Activated B cell treated with CpG ODN at 0.5 μM for 24 hours (primary cell): Measurements from ENCODE around the gene DKKL1. TPM values are rescaled to one million over a fixed set of nuclear protein-coding genes. Genes with fewer than 3 reads are reported as not detected.

Source experiments
- ATAC-seq: fragments of 200-7000 bp; cut with Tn5 transposase; one replicate; pipeline ENCODE4 v1.10.0; 2021; ENCODE audit warnings: low read depth, mild to moderate bottlenecking, moderate library complexity
- CTCF ChIA-PET: fragments of 350-600 bp; sonication (Branson Sonifier 250); formaldehyde crosslinking; loops from one replicate; lab custom pipeline; 2021; ENCODE audit warnings: antibody characterized with exemption; lab: Charles Lee
- POLR2A ChIA-PET: fragments of 350-600 bp; sonication (Branson Sonifier 250); formaldehyde crosslinking; loops from one replicate; lab custom pipeline; 2021; ENCODE audit warnings: antibody characterized with exemption; lab: Charles Lee
- DNase-seq: peaks from one replicate; pipeline ENCODE4 v3.0.0; 2022
- H3K27ac Mint-ChIP-seq: one replicate; pipeline ENCODE4 v1.8.0; 2020; ENCODE audit warnings: mixed read lengths
- H3K27me3 Mint-ChIP-seq: one replicate; pipeline ENCODE4 v1.8.0; 2021; ENCODE audit warnings: mixed read lengths
- H3K36me3 Mint-ChIP-seq: one replicate; pipeline ENCODE4 v1.8.0; 2021; ENCODE audit warnings: low read depth, mixed read lengths
- H3K4me1 Mint-ChIP-seq: one replicate; pipeline ENCODE4 v1.8.0; 2021; ENCODE audit warnings: mixed read lengths
- H3K4me3 Mint-ChIP-seq: one replicate; pipeline ENCODE4 v1.8.0; 2020; ENCODE audit warnings: mild to moderate bottlenecking, mixed read lengths
- H3K9me3 Mint-ChIP-seq: one replicate; pipeline ENCODE4 v1.8.0; 2020; ENCODE audit warnings: mixed read lengths
- CTCF ChIP-seq: fragments of 200-600 bp; IDR thresholded peaks from one replicate; pipeline ENCODE4 v1.8.0; 2022; ENCODE audit warnings: antibody characterized with exemption, mild to moderate bottlenecking
- intact Hi-C: fragments of 100-400 bp; cut with micrococcal nuclease; formaldehyde crosslinking; loops from one replicate; pipeline ENCODE4 v1.15.1; 2024
- total RNA-seq: library from RNA; stranded (reverse); gene quantifications from 2 replicates; pipeline ENCODE4 v1.2.3, GENCODE V29; 2022

The DKKL1 gene
- total RNA-seq, 1 donor from 2014 or later, result 0.71 TPM

- no peak for TF ChIP-seq CTCF
- H3K4me3 Mint-ChIP-seq, result peak overlapping the region; percentile 4
- peaks cover 63% of the 10 kb centered on the region for H3K36me3 Mint-ChIP-seq
- peak; percentile 14 for DNase-seq
- ChIA-PET CTCF (no interaction called here), POLR2A (interaction anchor here (0.6 to 19.9 kb wide), 11 partner anchors 9 to 541 kb away, joined by 3 to 757 read pairs (median 22); partner anchors contain the start of genes CD37, KASH5, SLC6A16 and TEAD2)
- H3K27ac Mint-ChIP-seq, result peak overlapping the region; percentile 93
- H3K4me1 Mint-ChIP-seq, result peaks cover 67% of the 10 kb centered on the region
- ATAC-seq, result no peak
- intact Hi-C loops, result no loop called here
- no peaks in the 10 kb centered on the region for H3K9me3 Mint-ChIP-seq
- H3K27me3 Mint-ChIP-seq, result no peaks in the 10 kb centered on the region
Measured at GRCh38 chr19:49343123-49343522, 20.6 kb upstream of the DKKL1 start.

- no peak for DNase-seq
- Mint-ChIP-seq H3K36me3 (peaks cover 50% of the 10 kb centered on the region), H3K9me3 (no peaks in the 10 kb centered on the region), H3K4me3 (no peak overlapping the region), H3K4me1 (peaks cover 66% of the 10 kb centered on the region), H3K27ac (peak overlapping the region; percentile 83), H3K27me3 (no peaks in the 10 kb centered on the region)
- no peak for TF ChIP-seq CTCF
- ChIA-PET POLR2A (interaction anchor here (0.7 to 19.9 kb wide), 4 partner anchors 9 to 87 kb away, joined by 5 to 757 read pairs (median 8); partner anchors contain the start of genes CD37 and SLC6A16), CTCF (interaction anchor here (0.6 to 1.1 kb wide), 2 partner anchors 44 to 119 kb away, joined by 3 to 4 read pairs; no protein-coding TSS in a partner anchor)
- no peak for ATAC-seq
- intact Hi-C loops, result no loop called here
Measured at GRCh38 chr19:49344505-49345423, 18.9 kb upstream of the DKKL1 start.

GRCh38 chr19:49347191-49347590 lies 16.5 kb upstream of the DKKL1 start:
- no peak for TF ChIP-seq CTCF
- H3K36me3 Mint-ChIP-seq, result peaks cover 32% of the 10 kb centered on the region
- H3K4me1 Mint-ChIP-seq, result peaks cover 41% of the 10 kb centered on the region

GRCh38 chr19:49347835-49348234 lies 15.8 kb upstream of the DKKL1 start:
- Mint-ChIP-seq H3K4me3 (peak overlapping the region; percentile 41), H3K9me3 (no peaks in the 10 kb centered on the region), H3K36me3 (peaks cover 26% of the 10 kb centered on the region), H3K27me3 (no peaks in the 10 kb centered on the region), H3K27ac (peak overlapping the region; percentile 70), H3K4me1 (peaks cover 37% of the 10 kb centered on the region)
- ATAC-seq, result peak; percentile 64
- ChIA-PET CTCF (interaction anchor here (1.3 kb wide), 2 partner anchors 10 to 13 kb away, joined by 3 read pairs; partner anchors contain the start of gene CD37), POLR2A (interaction anchor here (0.8 to 19.9 kb wide), 7 partner anchors 8 to 92 kb away, joined by 3 to 757 read pairs (median 5); partner anchors contain the start of genes CD37 and SLC6A16)
- TF ChIP-seq CTCF, result no peak
- intact Hi-C loops, result no loop called here
- DNase-seq, result no peak

More at GRCh38 chr19:49347191-49347590, 16.5 kb upstream of the DKKL1 start:
- CTCF ChIA-PET, result no interaction called here
- POLR2A ChIA-PET, result interaction anchor here (0.7 to 19.9 kb wide), 4 partner anchors 10 to 118 kb away, joined by 3 to 757 read pairs (median 4); partner anchors contain the start of genes CD37 and SLC6A16
- DNase-seq (no peak), ATAC-seq (no peak)
- Mint-ChIP-seq H3K27ac (no peak overlapping the region), H3K4me3 (no peak overlapping the region), H3K9me3 (no peaks in the 10 kb centered on the region), H3K27me3 (no peaks in the 10 kb centered on the region)
- intact Hi-C loops, result no loop called here
